Liver (tissue), 9 donors: ENCODE data around the gene DGKE. TPM values are rescaled to one million over a fixed set of nuclear protein-coding genes. Genes with fewer than 3 reads are reported as not detected.

Experiments
- DNase-seq: peaks from one replicate; pipeline ENCODE4 v3.0.0-alpha.2; 2017; ENCODE audit warnings: low spot score
- H3K27ac ChIP-seq, 2 donors: one replicate each; pipeline ENCODE4 v1.7.0; 2013; ENCODE audit warnings: inconsistent platforms in 2 of 2, low read length in 2 of 2, control low read depth in 1 of 2, low read depth in 1 of 2, mild to moderate bottlenecking in 1 of 2
- H3K27me3 ChIP-seq, 4 donors: one replicate each; pipeline versions ENCODE4 v1.6.1 to v1.7.0; 2013; ENCODE audit warnings: low read length in 3 of 4, inconsistent platforms in 1 of 4, mild to moderate bottlenecking in 1 of 4, moderate library complexity in 1 of 4; ENCODE audit not compliant: control insufficient read depth in 4 of 4, insufficient read depth in 4 of 4
- H3K36me3 ChIP-seq, 4 donors: one replicate each; pipeline versions ENCODE4 v1.6.1 to v1.7.0; 2013; ENCODE audit warnings: low read length in 3 of 4, mild to moderate bottlenecking in 3 of 4, low read depth in 1 of 4, moderate library complexity in 1 of 4; ENCODE audit not compliant: control insufficient read depth in 4 of 4, insufficient read depth in 3 of 4
- H3K4me1 ChIP-seq, 4 donors: one replicate each; pipeline versions ENCODE4 v1.6.1 to v1.7.0; 2013; ENCODE audit warnings: low read length in 3 of 4, mild to moderate bottlenecking in 3 of 4, moderate library complexity in 1 of 4; ENCODE audit not compliant: control insufficient read depth in 4 of 4, insufficient read depth in 4 of 4
- H3K4me3 ChIP-seq, 3 donors: one replicate each; pipeline versions ENCODE4 v1.6.1 to v1.7.0; 2013; ENCODE audit warnings: low read length in 3 of 3, control low read depth in 1 of 3, low read depth in 1 of 3, mild to moderate bottlenecking in 1 of 3
- H3K9ac ChIP-seq, 2 donors: one replicate each; pipeline ENCODE4 v1.7.0; 2013; ENCODE audit warnings: low read length in 2 of 2, mild to moderate bottlenecking in 2 of 2, moderate library complexity in 2 of 2, control low read depth in 1 of 2, low read depth in 1 of 2
- H3K9me3 ChIP-seq, 4 donors: one replicate each; pipeline versions ENCODE4 v1.6.1 to v1.7.0; 2013; ENCODE audit warnings: low read length in 3 of 4; ENCODE audit not compliant: control insufficient read depth in 4 of 4
- ATF3 ChIP-seq: IDR thresholded peaks from 2 replicates; pipeline ENCODE4 v1.6.1; 2016; ENCODE audit warnings: antibody characterized with exemption
- CTCF ChIP-seq: fragments of 150-350 bp; IDR thresholded peaks from 2 replicates; pipeline ENCODE4 v1.5.1; 2017; ENCODE audit warnings: improper control_type of control experiment, low read depth, low read length; ENCODE audit not compliant: missing input control
- FOXA1 ChIP-seq: IDR thresholded peaks from 2 replicates; pipeline ENCODE4 v1.6.1; 2016; ENCODE audit warnings: antibody characterized with exemption
- NR2F2 ChIP-seq: IDR thresholded peaks from 2 replicates; pipeline ENCODE4 v1.6.1; 2016; ENCODE audit warnings: antibody characterized with exemption
- REST ChIP-seq: IDR thresholded peaks from 2 replicates; pipeline ENCODE4 v1.6.1; 2016; ENCODE audit warnings: antibody characterized with exemption, mild to moderate bottlenecking
- SP1 ChIP-seq: IDR thresholded peaks from 2 replicates; pipeline ENCODE4 v1.6.1; 2018; ENCODE audit warnings: antibody characterized with exemption, mild to moderate bottlenecking
- YY1 ChIP-seq: IDR thresholded peaks from 2 replicates; pipeline ENCODE4 v1.6.1; 2016; ENCODE audit warnings: antibody characterized with exemption, mild to moderate bottlenecking
- ZBTB33 ChIP-seq: IDR thresholded peaks from 2 replicates; pipeline ENCODE4 v1.6.1; 2016; ENCODE audit warnings: antibody characterized with exemption
- WGBS: extraction: QIAGEN DNeasy Blood & Tissue Kit; methylation state at CpG from one replicate; pipeline ENCODE4 v1.1.7; 2013; 5-methylcytosine and 5-hydroxymethylcytosine counted together
- polyA plus RNA-seq, 2 donors: library from polyadenylated mRNA; stranded (reverse) in 1 of 2; unstranded in 1 of 2; fragments of 200-250 nt in 1 of 2; fragments of >200 nt in 1 of 2; fragmentation: Nextera tagmentation in 1 of 2; extraction: Ambion mirVana in 1 of 2; gene quantifications; one replicate each; pipeline versions ENCODE4 v1.2.1 to v1.2.3, GENCODE V29; 2013 to 2015
- total RNA-seq, 2 donors: library from RNA; depleted of rRNA; stranded (reverse); fragments of >200 nt; gene quantifications; one replicate each; pipeline ENCODE4 v1.2.3, GENCODE V29; 2014
- donor health status: healthy.
- donor health status: healthy.
- donor health status: healthy.
- donor health status: healthy.
- donor health status: healthy.

Gene DGKE
- total and polyA plus RNA-seq, 4 donors = 1.0 to 5.9 (median 2.8) TPM

GRCh38 chr17:56798916-56799315 lies 35.0 kb upstream of the DGKE start (continued):
- TF ChIP-seq ZBTB33 = no peak
- no peak for TF ChIP-seq SP1
- no peak for TF ChIP-seq REST
- no peak for TF ChIP-seq ATF3

- no peak overlapping the region for H3K27ac ChIP-seq
Measured at GRCh38 chr17:56801459-56802178, 32.3 kb upstream of the DGKE start.

More at GRCh38 chr17:56801459-56802178, 32.3 kb upstream of the DGKE start:
- no peak for DNase-seq
- Histone ChIP-seq H3K4me3 (no peak overlapping the region), H3K36me3 (no peaks in the 10 kb centered on the region), H3K9ac (no peak overlapping the region), H3K27me3 (no peaks in the 10 kb centered on the region), H3K9me3 (no peaks in the 10 kb centered on the region), H3K4me1 (no peaks in the 10 kb centered on the region)
- TF ChIP-seq NR2F2 = peak; percentile 9
- TF ChIP-seq YY1 = no peak
- no peak for TF ChIP-seq FOXA1
- TF ChIP-seq CTCF = no peak
- TF ChIP-seq ZBTB33 = no peak
- 88% methylated on average over 4 of the region's 4 CpGs for WGBS
